ENCODE results near the gene DYNC1I1.

DYNC1I1 gene

DNA sequence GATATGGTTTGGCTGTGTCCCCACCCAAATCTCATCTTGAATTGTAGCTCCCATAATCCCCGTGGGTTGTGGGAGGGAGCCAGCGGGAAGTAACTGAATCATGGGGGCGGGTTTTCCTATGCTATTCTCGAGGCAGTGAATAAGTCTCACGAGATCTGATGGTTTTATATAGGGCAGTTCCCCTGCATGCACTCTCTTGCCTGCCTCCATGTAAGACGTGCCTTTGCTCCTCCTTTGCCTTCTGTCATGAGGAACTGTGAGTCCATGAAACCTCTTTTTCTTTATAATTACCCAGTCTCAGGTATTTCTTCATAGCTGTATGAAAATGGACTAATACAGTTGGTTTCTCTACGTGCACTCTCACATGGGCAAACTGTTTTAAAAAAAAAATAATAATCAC, 341.8 kb downstream of the DYNC1I1 start:
- Histone ChIP-seq H3K4me1 (ENCODE audit: low read depth, poor library complexity, severe bottlenecking) (no peaks in the 10 kb centered on the region), H3K4me3 (IDR thresholded peaks at IDR 0.05; ENCODE audit: insufficient read depth, low read depth, low read length) (no peak overlapping the region), H4K20me1 (ENCODE audit: insufficient read depth) (no peaks in the 10 kb centered on the region), H3K9ac (no peak overlapping the region), H3K27ac (no peak overlapping the region), H3K36me3 (ENCODE audit: insufficient read depth) (no peaks in the 10 kb centered on the region), H3K4me2 (no peak overlapping the region), H2AFZ (ENCODE audit: low read depth) (no peak overlapping the region), H3K79me2 (ENCODE audit: insufficient read depth, low read depth) (no peaks in the 10 kb centered on the region), H3K27me3 (ENCODE audit: insufficient read depth, low read depth) (no peaks in the 10 kb centered on the region)
- TF ChIP-seq, protein P1, sequence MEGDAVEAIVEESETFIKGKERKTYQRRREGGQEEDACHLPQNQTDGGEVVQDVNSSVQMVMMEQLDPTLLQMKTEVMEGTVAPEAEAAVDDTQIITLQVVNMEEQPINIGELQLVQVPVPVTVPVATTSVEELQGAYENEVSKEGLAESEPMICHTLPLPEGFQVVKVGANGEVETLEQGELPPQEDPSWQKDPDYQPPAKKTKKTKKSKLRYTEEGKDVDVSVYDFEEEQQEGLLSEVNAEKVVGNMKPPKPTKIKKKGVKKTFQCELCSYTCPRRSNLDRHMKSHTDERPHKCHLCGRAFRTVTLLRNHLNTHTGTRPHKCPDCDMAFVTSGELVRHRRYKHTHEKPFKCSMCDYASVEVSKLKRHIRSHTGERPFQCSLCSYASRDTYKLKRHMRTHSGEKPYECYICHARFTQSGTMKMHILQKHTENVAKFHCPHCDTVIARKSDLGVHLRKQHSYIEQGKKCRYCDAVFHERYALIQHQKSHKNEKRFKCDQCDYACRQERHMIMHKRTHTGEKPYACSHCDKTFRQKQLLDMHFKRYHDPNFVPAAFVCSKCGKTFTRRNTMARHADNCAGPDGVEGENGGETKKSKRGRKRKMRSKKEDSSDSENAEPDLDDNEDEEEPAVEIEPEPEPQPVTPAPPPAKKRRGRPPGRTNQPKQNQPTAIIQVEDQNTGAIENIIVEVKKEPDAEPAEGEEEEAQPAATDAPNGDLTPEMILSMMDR (conservative IDR thresholded peaks at IDR 0.05; ENCODE audit: low read depth, low read length): no peak

DNA sequence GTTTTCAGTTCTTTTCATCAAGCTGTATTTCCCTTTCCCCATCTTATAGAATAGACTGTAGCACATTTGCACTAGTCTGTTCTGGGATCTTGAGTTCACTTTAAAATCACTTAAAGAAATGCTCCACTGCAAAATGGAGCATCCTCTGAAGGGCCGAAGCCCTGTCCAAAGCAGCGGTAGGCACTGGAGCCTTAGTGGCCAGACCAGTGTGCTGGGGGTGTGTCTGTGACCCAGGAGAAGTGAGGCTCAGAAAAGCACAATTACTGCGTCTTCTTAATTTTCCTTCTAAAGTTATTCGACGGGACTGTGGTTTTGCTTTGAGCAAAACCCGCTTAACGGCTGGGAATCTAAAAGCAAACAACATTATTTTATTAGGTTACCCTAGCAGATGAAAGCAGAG, 343.8 kb downstream of the DYNC1I1 start:
- H3K4me2 ChIP-seq: no peak overlapping the region
- no peak overlapping the region for H3K4me3 ChIP-seq (IDR thresholded peaks at IDR 0.05; ENCODE audit: insufficient read depth, low read depth, low read length)
- no peak overlapping the region for H3K9ac ChIP-seq
- no peaks in the 10 kb centered on the region for H4K20me1 ChIP-seq (ENCODE audit: insufficient read depth)
- H3K27ac ChIP-seq: no peak overlapping the region
- no peaks in the 10 kb centered on the region for H3K36me3 ChIP-seq (ENCODE audit: insufficient read depth)
- TF ChIP-seq, protein P1 (conservative IDR thresholded peaks at IDR 0.05; ENCODE audit: low read depth, low read length): no peak
- no peaks in the 10 kb centered on the region for H3K79me2 ChIP-seq (ENCODE audit: insufficient read depth, low read depth)
- no peaks in the 10 kb centered on the region for H3K27me3 ChIP-seq (ENCODE audit: insufficient read depth, low read depth)
- H3K4me1 ChIP-seq (ENCODE audit: low read depth, poor library complexity, severe bottlenecking): no peaks in the 10 kb centered on the region
- H2AFZ ChIP-seq (ENCODE audit: low read depth): no peak overlapping the region

DNA sequence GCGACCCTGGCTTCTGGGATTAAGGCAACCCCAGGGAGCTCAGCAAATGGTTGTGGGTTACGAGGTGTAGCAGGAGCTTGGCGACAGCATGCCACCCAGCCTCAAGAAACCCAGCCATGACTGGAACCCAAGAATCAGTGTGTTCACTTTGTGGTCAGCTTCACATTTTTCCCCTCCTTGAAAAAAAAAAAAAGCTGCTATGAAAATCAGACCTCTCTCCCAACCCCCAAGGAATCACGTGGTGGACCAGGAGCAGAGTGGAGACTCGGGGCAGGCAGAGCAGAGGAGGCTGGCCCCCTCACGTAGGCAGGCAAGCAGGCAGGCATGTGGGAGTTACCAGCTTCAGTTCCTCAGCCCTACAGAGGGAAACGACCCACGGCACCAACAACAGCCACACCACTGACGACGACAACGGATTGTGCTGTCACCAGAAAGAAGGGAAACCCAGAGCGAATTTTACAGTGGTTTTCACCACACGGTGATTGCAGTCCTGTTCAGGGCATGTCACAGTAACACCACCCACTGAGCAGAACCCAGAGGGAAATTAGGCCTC, 346.2 kb downstream of the DYNC1I1 start:
- no peak overlapping the region for H3K9ac ChIP-seq
- H3K27ac ChIP-seq: no peak overlapping the region
- H3K27me3 ChIP-seq (ENCODE audit: insufficient read depth, low read depth): no peaks in the 10 kb centered on the region
- no peak overlapping the region for H3K4me3 ChIP-seq (IDR thresholded peaks at IDR 0.05; ENCODE audit: insufficient read depth, low read depth, low read length)
- H2AFZ ChIP-seq (ENCODE audit: low read depth): no peak overlapping the region
- no peaks in the 10 kb centered on the region for H3K79me2 ChIP-seq (ENCODE audit: insufficient read depth, low read depth)
- H3K36me3 ChIP-seq (ENCODE audit: insufficient read depth): no peaks in the 10 kb centered on the region
- H4K20me1 ChIP-seq (ENCODE audit: insufficient read depth): no peaks in the 10 kb centered on the region
- no peak overlapping the region for H3K4me2 ChIP-seq
- TF ChIP-seq, protein P1 (conservative IDR thresholded peaks at IDR 0.05; ENCODE audit: low read depth, low read length): no peak
- no peaks in the 10 kb centered on the region for H3K4me1 ChIP-seq (ENCODE audit: low read depth, poor library complexity, severe bottlenecking)

DNA sequence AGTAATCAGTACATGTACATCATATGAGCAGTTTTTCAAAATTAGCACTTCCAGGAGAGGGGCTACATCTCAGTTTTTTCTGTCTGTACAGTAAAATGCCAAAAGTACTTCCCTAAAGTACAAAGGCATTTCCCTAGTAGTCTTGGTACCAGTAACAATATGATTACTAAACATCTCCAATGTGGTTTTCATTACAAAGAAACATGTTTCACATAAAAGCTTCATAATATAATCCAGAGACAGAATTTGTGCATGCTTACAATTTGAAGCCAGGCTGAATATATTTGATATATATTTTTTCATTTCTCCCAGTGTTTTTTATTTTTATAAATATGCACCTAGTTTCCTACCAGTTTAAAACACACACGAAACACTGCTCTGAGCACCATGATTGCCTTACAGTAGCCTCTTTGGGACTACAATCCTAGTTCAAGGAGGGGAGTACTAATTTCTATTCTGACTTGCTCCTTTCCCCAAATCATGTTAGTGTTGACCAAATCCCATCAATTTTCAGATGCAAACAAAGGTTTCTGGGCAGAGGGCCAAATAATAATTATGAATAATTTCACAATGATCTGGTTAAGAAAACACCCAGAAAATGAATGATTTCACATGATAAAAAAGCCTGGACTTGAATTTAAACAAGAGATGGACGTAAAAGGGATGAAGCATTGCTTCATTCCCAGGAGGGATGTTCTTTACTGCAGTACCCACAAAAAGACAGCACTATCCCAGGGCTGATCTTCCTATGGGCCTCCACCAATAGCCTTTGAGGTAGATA, 348.3 kb downstream of the DYNC1I1 start:
- Histone ChIP-seq H3K79me2 (ENCODE audit: insufficient read depth, low read depth) (no peaks in the 10 kb centered on the region), H3K27ac (no peak overlapping the region), H3K4me2 (no peak overlapping the region), H2AFZ (ENCODE audit: low read depth) (no peak overlapping the region), H3K9ac (no peak overlapping the region), H3K27me3 (ENCODE audit: insufficient read depth, low read depth) (no peaks in the 10 kb centered on the region), H3K36me3 (ENCODE audit: insufficient read depth) (no peaks in the 10 kb centered on the region), H4K20me1 (ENCODE audit: insufficient read depth) (no peaks in the 10 kb centered on the region), H3K4me1 (ENCODE audit: low read depth, poor library complexity, severe bottlenecking) (no peaks in the 10 kb centered on the region), H3K4me3 (IDR thresholded peaks at IDR 0.05; ENCODE audit: insufficient read depth, low read depth, low read length) (no peak overlapping the region)
- TF ChIP-seq, protein P1 (conservative IDR thresholded peaks at IDR 0.05; ENCODE audit: low read depth, low read length): no peak

Data from KMS-11 (cell line).